Loucy (cell line): Measurements from ENCODE around the gene ZNF750.
A peak's percentile ranks its signal among the peaks of the same experiment; 100 is the strongest.

Experiments used
- H2AFZ ChIP-seq: fragments of 200-600 bp; sonication (generic); 2 replicates; pipeline ENCODE4 v1.6.0; 2016; ENCODE audit warnings: antibody characterized with exemption, mild to moderate bottlenecking, low read length, moderate library complexity
- H3F3A ChIP-seq: fragments of 200-600 bp; 2 replicates; pipeline ENCODE4 v1.6.0; 2016; ENCODE audit warnings: antibody characterized with exemption, low read depth, mild to moderate bottlenecking
- H3K27me3 ChIP-seq: fragments of 200-600 bp; sonication (generic); 2 replicates; pipeline ENCODE4 v1.6.1; 2014; ENCODE audit warnings: low read length, mild to moderate bottlenecking; ENCODE audit not compliant: insufficient read depth, poor library complexity, severe bottlenecking
- H3K36me3 ChIP-seq: fragments of 200-600 bp; sonication (generic); 2 replicates; pipeline ENCODE4 v1.6.1; 2016; ENCODE audit warnings: low read length; ENCODE audit not compliant: insufficient read depth
- H3K4me1 ChIP-seq: fragments of 200-600 bp; sonication (generic); 2 replicates; pipeline ENCODE4 v1.5.1; 2014; ENCODE audit warnings: low read length, mild to moderate bottlenecking; ENCODE audit not compliant: insufficient read depth, poor library complexity, severe bottlenecking
- H3K4me2 ChIP-seq: fragments of 200-600 bp; sonication (generic); 2 replicates; pipeline ENCODE4 v1.6.0; 2014; ENCODE audit warnings: antibody characterized with exemption, low read length, low read depth, mild to moderate bottlenecking; ENCODE audit not compliant: poor library complexity, severe bottlenecking
- H3K4me3 ChIP-seq: fragments of 200-600 bp; sonication (generic); 2 replicates; pipeline ENCODE4 v1.5.1; 2014; ENCODE audit warnings: low read length, mild to moderate bottlenecking, mixed read lengths; ENCODE audit not compliant: poor library complexity, severe bottlenecking
- H3K79me2 ChIP-seq: fragments of 200-600 bp; sonication (generic); 2 replicates; pipeline ENCODE4 v1.6.1; 2014; ENCODE audit warnings: low read length; ENCODE audit not compliant: insufficient read depth
- H3K9ac ChIP-seq: fragments of 200-600 bp; sonication (generic); 2 replicates; pipeline ENCODE4 v1.6.0; 2014; ENCODE audit warnings: mild to moderate bottlenecking, low read depth, low read length, moderate library complexity; ENCODE audit not compliant: poor library complexity, severe bottlenecking
- H3K9me2 ChIP-seq: fragments of 200-600 bp; sonication (generic); replicated peaks from 2 replicates; pipeline ENCODE4 v1.6.1; 2016; ENCODE audit warnings: low read depth, low read length, mixed read lengths
- H3K9me3 ChIP-seq: fragments of 200-600 bp; sonication (generic); 2 replicates; pipeline ENCODE4 v1.6.1; 2014; ENCODE audit warnings: mild to moderate bottlenecking, antibody characterized with exemption, low read length, low read depth; ENCODE audit not compliant: insufficient read depth
- H4K20me1 ChIP-seq: fragments of 200-600 bp; sonication (generic); 2 replicates; pipeline ENCODE4 v1.6.0; 2014; ENCODE audit warnings: antibody characterized with exemption, low read length, mild to moderate bottlenecking; ENCODE audit not compliant: insufficient read depth, poor library complexity, severe bottlenecking
- EZH2phosphoT487 ChIP-seq: fragments of 200-600 bp; IDR thresholded peaks from 2 replicates; pipeline ENCODE4 v1.6.1; 2018; ENCODE audit warnings: antibody characterized with exemption, mild to moderate bottlenecking, moderate library complexity, borderline replicate concordance
- TF ChIP-seq, protein P1 (sequence below): fragments of 200-600 bp; sonication (generic); conservative IDR thresholded peaks from 2 replicates; pipeline ENCODE4 v1.5.1; 2014; ENCODE audit warnings: mild to moderate bottlenecking, antibody characterized with exemption, low read length

The ZNF750 gene

GRCh38 chr17:82839617-82840292 lies at the start of gene ZNF750:
Gene ZNF750, minus strand, starts transcription at chr17:82840022. Its CDS starts 7,568 bp downstream, at chr17:82832454.
- Histone ChIP-seq H3K9me2 (no peaks in the 10 kb centered on the region), H3K9me3 (no peaks in the 10 kb centered on the region), H3K9ac (no peak within 1 kb of the TSS), H3K79me2 (no peaks in the 10 kb centered on the region), H2AFZ (no peak within 1 kb of the TSS), H3K4me1 (no peaks in the 10 kb centered on the region), H3F3A (no peaks in the 10 kb centered on the region), H3K27me3 (no peaks in the 10 kb centered on the region), H3K4me3 (no peak within 1 kb of the TSS), H3K4me2 (no peak within 1 kb of the TSS), H3K36me3 (peaks cover 19% of the 10 kb centered on the region; the same call in 1 of the 2 replicates), H4K20me1 (no peaks in the 10 kb centered on the region)
- TF ChIP-seq, protein P1, sequence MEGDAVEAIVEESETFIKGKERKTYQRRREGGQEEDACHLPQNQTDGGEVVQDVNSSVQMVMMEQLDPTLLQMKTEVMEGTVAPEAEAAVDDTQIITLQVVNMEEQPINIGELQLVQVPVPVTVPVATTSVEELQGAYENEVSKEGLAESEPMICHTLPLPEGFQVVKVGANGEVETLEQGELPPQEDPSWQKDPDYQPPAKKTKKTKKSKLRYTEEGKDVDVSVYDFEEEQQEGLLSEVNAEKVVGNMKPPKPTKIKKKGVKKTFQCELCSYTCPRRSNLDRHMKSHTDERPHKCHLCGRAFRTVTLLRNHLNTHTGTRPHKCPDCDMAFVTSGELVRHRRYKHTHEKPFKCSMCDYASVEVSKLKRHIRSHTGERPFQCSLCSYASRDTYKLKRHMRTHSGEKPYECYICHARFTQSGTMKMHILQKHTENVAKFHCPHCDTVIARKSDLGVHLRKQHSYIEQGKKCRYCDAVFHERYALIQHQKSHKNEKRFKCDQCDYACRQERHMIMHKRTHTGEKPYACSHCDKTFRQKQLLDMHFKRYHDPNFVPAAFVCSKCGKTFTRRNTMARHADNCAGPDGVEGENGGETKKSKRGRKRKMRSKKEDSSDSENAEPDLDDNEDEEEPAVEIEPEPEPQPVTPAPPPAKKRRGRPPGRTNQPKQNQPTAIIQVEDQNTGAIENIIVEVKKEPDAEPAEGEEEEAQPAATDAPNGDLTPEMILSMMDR: no peak
- no peak for TF ChIP-seq EZH2phosphoT487

DNA sequence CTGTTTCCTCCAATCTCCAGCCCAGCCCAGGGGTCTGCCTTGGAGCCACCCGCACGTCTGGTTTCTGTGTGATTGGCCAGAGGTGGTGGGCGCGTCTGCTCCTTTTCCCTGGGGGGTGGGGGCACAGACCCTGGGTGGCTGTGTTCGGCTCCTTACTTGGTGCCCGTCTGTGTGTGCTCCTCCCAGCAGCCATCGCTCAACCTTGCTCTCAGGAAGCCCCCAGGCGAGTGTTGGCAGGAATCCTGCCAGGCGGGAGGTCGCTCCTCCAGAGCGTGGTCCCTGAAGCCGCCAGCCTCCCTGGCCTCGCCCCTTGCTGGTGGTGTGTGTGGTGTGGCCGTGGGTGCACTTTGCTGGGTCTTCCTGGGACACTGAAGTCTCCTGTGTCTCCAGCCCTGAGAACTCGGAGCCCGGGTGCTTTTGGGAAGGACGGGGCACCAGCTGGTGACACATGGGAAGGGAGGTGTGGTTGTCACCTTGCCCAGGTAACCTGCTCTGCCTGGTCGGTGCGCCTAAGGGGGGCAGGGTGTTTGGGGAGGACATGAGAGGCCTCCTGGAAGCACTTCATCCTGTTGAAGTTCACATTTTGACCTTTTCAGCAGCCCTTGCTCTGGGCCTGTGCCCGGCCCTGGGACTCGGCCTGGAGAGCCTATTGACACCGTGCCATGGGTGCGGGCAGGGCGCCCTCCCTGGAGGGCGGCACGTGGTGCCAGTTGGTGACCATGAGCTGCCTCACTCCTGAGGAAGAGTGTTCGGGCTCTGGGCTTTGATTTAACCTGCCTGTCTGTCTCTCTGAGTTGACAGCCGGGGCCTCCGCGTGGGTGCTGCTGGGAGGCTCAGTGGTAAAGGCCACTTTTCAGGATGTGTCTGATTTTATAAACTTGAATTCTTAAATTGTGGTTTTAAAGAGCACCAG lies 49.0 kb upstream of the ZNF750 start:
- H3K36me3 ChIP-seq: peaks cover 60% of the 10 kb centered on the region; the same call in 1 of the 2 replicates

More for the DNA sequence above, 49.0 kb upstream of the ZNF750 start:
- H3K9ac ChIP-seq: no peak overlapping the region
- no peak overlapping the region for H2AFZ ChIP-seq
- no peaks in the 10 kb centered on the region for H3K27me3 ChIP-seq
- TF ChIP-seq, protein P1: no peak
- TF ChIP-seq EZH2phosphoT487: no peak
- no peaks in the 10 kb centered on the region for H3K9me3 ChIP-seq
- H4K20me1 ChIP-seq: peaks cover 11% of the 10 kb centered on the region
- H3K4me3 ChIP-seq: no peak overlapping the region
- no peaks in the 10 kb centered on the region for H3K9me2 ChIP-seq
- peaks cover 76% of the 10 kb centered on the region for H3K79me2 ChIP-seq
- peaks cover 3% of the 10 kb centered on the region; the same call in 1 of the 2 replicates for H3F3A ChIP-seq
- H3K4me1 ChIP-seq: peaks cover 51% of the 10 kb centered on the region
- H3K4me2 ChIP-seq: peak overlapping the region; percentile 30
